ENCODE results near the gene C6orf47.
"Not testable (repeated sequence)": the region's sequence is repeated elsewhere in the genome, so short reads cannot be mapped to it uniquely, and the experiment has no call there.

Gene C6orf47

GRCh38 chr6:31660381-31661261 lies at the start of gene C6orf47:
TSS of gene C6orf47 (minus strand) at chr6:31660778. CDS start at chr6:31659947, 831 bp downstream.
- peak within 1 kb of the TSS; percentile 35 for H2AFZ ChIP-seq (ENCODE audit: low read length, unreplicated experiment)
- H3K27me3 ChIP-seq (ENCODE audit: insufficient read depth, low read length): no peaks in the 10 kb centered on the region
- peaks cover 14% of the 10 kb centered on the region for H3K4me1 ChIP-seq (ENCODE audit: control insufficient read depth, insufficient read depth, low read length, unreplicated experiment)
- H3K79me2 ChIP-seq (ENCODE audit: control insufficient read depth, insufficient read depth, low read length, unreplicated experiment): peaks cover 64% of the 10 kb centered on the region
- H3K4me3 ChIP-seq (ENCODE audit: low read depth, low read length): peak within 1 kb of the TSS; percentile 91
- H3K36me3 ChIP-seq (ENCODE audit: insufficient read depth, low read length): 0 out of 2 replicates have a peak, but pooled peaks cover 4% of the 10 kb centered on the region
- peak within 1 kb of the TSS; percentile 52 for H3K27ac ChIP-seq (ENCODE audit: low read depth, low read length)

- not testable (repeated sequence) for H3K27me3 ChIP-seq (ENCODE audit: insufficient read depth, low read length); H3K4me3 ChIP-seq (ENCODE audit: low read depth, low read length); H3K79me2 ChIP-seq (ENCODE audit: control insufficient read depth, insufficient read depth, low read length, unreplicated experiment); H3K27ac ChIP-seq (ENCODE audit: low read depth, low read length); H3K4me1 ChIP-seq (ENCODE audit: control insufficient read depth, insufficient read depth, low read length, unreplicated experiment); H2AFZ ChIP-seq (ENCODE audit: low read length, unreplicated experiment); H3K36me3 ChIP-seq (ENCODE audit: insufficient read depth, low read length)
Measured at GRCh38 chr6:31709157-31709556, 48.6 kb upstream of the C6orf47 start.

GRCh38 chr6:31708224-31708623 lies 47.6 kb upstream of the C6orf47 start:
- no peaks in the 10 kb centered on the region for H3K4me1 ChIP-seq (ENCODE audit: control insufficient read depth, insufficient read depth, low read length, unreplicated experiment)
- H2AFZ ChIP-seq (ENCODE audit: low read length, unreplicated experiment): no peak overlapping the region
- no peaks in the 10 kb centered on the region for H3K27me3 ChIP-seq (ENCODE audit: insufficient read depth, low read length)
- no peak overlapping the region for H3K27ac ChIP-seq (ENCODE audit: low read depth, low read length)
- H3K36me3 ChIP-seq (ENCODE audit: insufficient read depth, low read length): no peaks in the 10 kb centered on the region
- no peaks in the 10 kb centered on the region for H3K79me2 ChIP-seq (ENCODE audit: control insufficient read depth, insufficient read depth, low read length, unreplicated experiment)
- H3K4me3 ChIP-seq (ENCODE audit: low read depth, low read length): no peak overlapping the region

- H3K4me1 ChIP-seq (ENCODE audit: control insufficient read depth, insufficient read depth, low read length, unreplicated experiment): no peaks in the 10 kb centered on the region
- H3K36me3 ChIP-seq (ENCODE audit: insufficient read depth, low read length): no peaks in the 10 kb centered on the region
Measured at GRCh38 chr6:31707701-31708100, 47.1 kb upstream of the C6orf47 start.

GRCh38 chr6:31706599-31706998 lies 46.0 kb upstream of the C6orf47 start, which contains the start of gene LY6G6F:
TSS of gene LY6G6F (plus strand) at chr6:31706866. CDS start at chr6:31706907, 41 bp downstream.
- no peak within 1 kb of the TSS for H3K4me3 ChIP-seq (ENCODE audit: low read depth, low read length)
- no peaks in the 10 kb centered on the region for H3K27me3 ChIP-seq (ENCODE audit: insufficient read depth, low read length)
- H3K27ac ChIP-seq (ENCODE audit: low read depth, low read length): no peak within 1 kb of the TSS
- H3K4me1 ChIP-seq (ENCODE audit: control insufficient read depth, insufficient read depth, low read length, unreplicated experiment): peaks cover 2% of the 10 kb centered on the region
- H3K36me3 ChIP-seq (ENCODE audit: insufficient read depth, low read length): no peaks in the 10 kb centered on the region
- H2AFZ ChIP-seq (ENCODE audit: low read length, unreplicated experiment): no peak within 1 kb of the TSS
- H3K79me2 ChIP-seq (ENCODE audit: control insufficient read depth, insufficient read depth, low read length, unreplicated experiment): peaks cover 14% of the 10 kb centered on the region

More at GRCh38 chr6:31707701-31708100, 47.1 kb upstream of the C6orf47 start:
- Histone ChIP-seq H2AFZ (ENCODE audit: low read length, unreplicated experiment) (no peak overlapping the region), H3K27me3 (ENCODE audit: insufficient read depth, low read length) (no peaks in the 10 kb centered on the region), H3K27ac (ENCODE audit: low read depth, low read length) (no peak overlapping the region), H3K4me3 (ENCODE audit: low read depth, low read length) (no peak overlapping the region), H3K79me2 (ENCODE audit: control insufficient read depth, insufficient read depth, low read length, unreplicated experiment) (peaks cover 3% of the 10 kb centered on the region)

- no peaks in the 10 kb centered on the region for H3K36me3 ChIP-seq (ENCODE audit: insufficient read depth, low read length)
- peaks cover 21% of the 10 kb centered on the region for H3K79me2 ChIP-seq (ENCODE audit: control insufficient read depth, insufficient read depth, low read length, unreplicated experiment)
- no peak overlapping the region for H3K27ac ChIP-seq (ENCODE audit: low read depth, low read length)
- H3K4me1 ChIP-seq (ENCODE audit: control insufficient read depth, insufficient read depth, low read length, unreplicated experiment): peaks cover 9% of the 10 kb centered on the region
- no peak overlapping the region for H2AFZ ChIP-seq (ENCODE audit: low read length, unreplicated experiment)
- H3K27me3 ChIP-seq (ENCODE audit: insufficient read depth, low read length): no peaks in the 10 kb centered on the region
- no peak overlapping the region for H3K4me3 ChIP-seq (ENCODE audit: low read depth, low read length)
Measured at GRCh38 chr6:31705931-31706330, 45.4 kb upstream of the C6orf47 start.

GRCh38 chr6:31702819-31703716 lies 42.5 kb upstream of the C6orf47 start, which contains the start of gene ABHD16A:
TSS of gene ABHD16A (minus strand) at chr6:31703324. CDS start at chr6:31703281, 43 bp downstream.
- peak within 1 kb of the TSS; percentile 87 for H3K27ac ChIP-seq (ENCODE audit: low read depth, low read length)
- H2AFZ ChIP-seq (ENCODE audit: low read length, unreplicated experiment): peak within 1 kb of the TSS; percentile 93
- 0 out of 2 replicates have a peak, but pooled peaks cover 2% of the 10 kb centered on the region for H3K36me3 ChIP-seq (ENCODE audit: insufficient read depth, low read length)
- H3K79me2 ChIP-seq (ENCODE audit: control insufficient read depth, insufficient read depth, low read length, unreplicated experiment): peaks cover 23% of the 10 kb centered on the region
- peak within 1 kb of the TSS; percentile 88 for H3K4me3 ChIP-seq (ENCODE audit: low read depth, low read length)
- no peaks in the 10 kb centered on the region for H3K27me3 ChIP-seq (ENCODE audit: insufficient read depth, low read length)
- H3K4me1 ChIP-seq (ENCODE audit: control insufficient read depth, insufficient read depth, low read length, unreplicated experiment): peaks cover 10% of the 10 kb centered on the region

GRCh38 chr6:31702405-31702818 lies 41.8 kb upstream of the C6orf47 start:
- Histone ChIP-seq H3K27ac (ENCODE audit: low read depth, low read length) (peak overlapping the region; percentile 87), H3K79me2 (ENCODE audit: control insufficient read depth, insufficient read depth, low read length, unreplicated experiment) (peaks cover 23% of the 10 kb centered on the region), H3K36me3 (ENCODE audit: insufficient read depth, low read length) (0 out of 2 replicates have a peak, but pooled peaks cover 2% of the 10 kb centered on the region), H3K4me3 (ENCODE audit: low read depth, low read length) (peak overlapping the region; percentile 88), H3K27me3 (ENCODE audit: insufficient read depth, low read length) (no peaks in the 10 kb centered on the region), H3K4me1 (ENCODE audit: control insufficient read depth, insufficient read depth, low read length, unreplicated experiment) (peaks cover 17% of the 10 kb centered on the region), H2AFZ (ENCODE audit: low read length, unreplicated experiment) (peak overlapping the region; percentile 93)

- no peaks in the 10 kb centered on the region for H3K27me3 ChIP-seq (ENCODE audit: insufficient read depth, low read length)
- H2AFZ ChIP-seq (ENCODE audit: low read length, unreplicated experiment): peak overlapping the region; percentile 93
- 0 out of 2 replicates have a peak, but pooled peaks cover 2% of the 10 kb centered on the region for H3K36me3 ChIP-seq (ENCODE audit: insufficient read depth, low read length)
- peak overlapping the region; percentile 87 for H3K27ac ChIP-seq (ENCODE audit: low read depth, low read length)
- H3K4me1 ChIP-seq (ENCODE audit: control insufficient read depth, insufficient read depth, low read length, unreplicated experiment): peaks cover 17% of the 10 kb centered on the region
- H3K79me2 ChIP-seq (ENCODE audit: control insufficient read depth, insufficient read depth, low read length, unreplicated experiment): peaks cover 23% of the 10 kb centered on the region
- H3K4me3 ChIP-seq (ENCODE audit: low read depth, low read length): peak overlapping the region; percentile 88
Measured at GRCh38 chr6:31701666-31702404, 41.3 kb upstream of the C6orf47 start.
